Activated CD8-positive, alpha-beta memory T cell treated with anti-CD3 and anti-CD28 coated beads for 1 hour (primary cell): Measurements from ENCODE around the gene NT5C1B.
"Not testable (repeated sequence)": the region's sequence is repeated elsewhere in the genome, so short reads cannot be mapped to it uniquely, and the experiment has no call there.

ENCODE experiments used
- DNase-seq, 2 donors: peaks; one replicate each; pipeline ENCODE4 v3.0.0-alpha.2; 2020; ENCODE audit warnings: low read depth in 1 of 2; ENCODE audit errors: extremely low read depth in 1 of 2

NT5C1B gene

DNA sequence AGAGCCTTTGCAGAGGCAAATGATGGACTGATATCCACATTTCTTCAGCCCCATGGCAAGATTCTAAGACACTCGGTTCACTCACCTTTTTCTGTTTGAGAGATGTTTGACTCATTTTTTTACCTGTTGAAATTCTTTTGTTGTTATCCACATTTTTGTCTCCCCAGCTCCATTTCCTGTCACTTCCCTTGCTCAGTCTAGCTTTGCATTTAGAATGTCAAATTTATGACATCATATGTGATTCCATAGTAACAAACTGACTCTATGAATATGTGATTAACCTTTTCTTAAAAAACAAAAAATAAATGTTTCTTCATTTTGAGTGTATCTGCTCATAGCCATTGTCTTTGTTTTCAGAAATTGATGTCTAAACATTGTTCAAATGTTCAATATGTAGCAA, at the start of gene NT5C1B:
Gene NT5C1B, minus strand, starts transcription at position 216 of the 400 bp plus-strand sequence. Its CDS starts 101 bp downstream, at position 115.
- DNase-seq: no peak

DNA sequence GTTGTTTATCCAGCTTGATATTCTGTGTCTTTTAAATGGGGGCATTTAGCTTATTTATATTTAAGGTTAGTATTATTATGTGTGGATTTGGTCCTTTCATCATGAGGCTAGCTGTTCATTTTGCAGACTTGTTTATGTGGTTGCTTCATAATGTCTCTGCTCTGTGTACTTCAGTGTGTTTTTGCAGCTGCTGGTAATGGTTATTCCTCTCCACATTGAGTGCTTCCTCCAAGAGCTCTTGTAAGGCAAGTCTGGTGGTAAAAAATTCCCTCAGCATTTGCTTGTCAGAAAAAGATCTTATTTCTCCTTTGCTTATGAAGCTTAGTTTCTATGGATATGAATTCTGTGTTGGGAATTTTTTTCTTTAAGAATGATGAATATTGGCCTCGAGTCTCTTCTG, 47.8 kb upstream of the NT5C1B start:
- no peak for DNase-seq

DNA sequence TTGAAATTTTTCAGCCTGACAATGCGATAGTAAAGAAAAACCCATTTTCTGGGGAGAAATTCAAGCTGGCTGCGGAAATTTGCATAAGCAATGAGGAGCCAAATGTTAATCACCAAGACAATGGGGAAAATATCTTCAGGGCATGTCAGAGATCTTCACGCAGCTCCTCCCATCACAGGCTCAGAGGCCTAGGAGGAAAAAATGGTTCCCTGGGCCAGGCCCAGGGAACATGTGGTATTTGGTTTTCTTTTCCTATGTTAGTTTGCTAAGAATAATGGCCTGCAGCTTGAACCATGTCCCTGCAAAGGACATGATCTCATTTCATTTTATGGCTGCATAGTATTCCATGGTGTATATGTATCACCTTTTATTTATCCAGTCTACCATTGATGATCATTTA, 43.3 kb upstream of the NT5C1B start:
- DNase-seq: not testable (repeated sequence)

DNA sequence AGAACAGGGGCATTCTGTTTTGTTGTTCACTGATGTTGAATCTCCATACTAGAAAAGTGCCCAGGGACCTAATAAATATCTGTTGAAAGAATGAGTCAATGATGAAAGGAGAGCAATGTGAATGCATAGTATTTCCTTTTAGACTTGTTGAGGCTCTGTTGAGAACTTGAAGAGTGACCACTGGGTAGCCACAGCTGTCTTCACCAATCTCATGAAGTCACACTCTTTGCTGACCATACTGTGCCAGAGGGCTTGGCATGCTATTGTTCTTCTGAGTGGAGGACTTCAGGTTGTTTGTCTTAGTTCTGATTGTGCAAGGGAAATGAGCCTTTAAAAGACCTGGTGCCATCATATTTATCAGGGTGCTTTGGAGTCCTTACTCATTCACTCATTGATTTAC, 41.6 kb upstream of the NT5C1B start:
- DNase-seq: no peak

DNA sequence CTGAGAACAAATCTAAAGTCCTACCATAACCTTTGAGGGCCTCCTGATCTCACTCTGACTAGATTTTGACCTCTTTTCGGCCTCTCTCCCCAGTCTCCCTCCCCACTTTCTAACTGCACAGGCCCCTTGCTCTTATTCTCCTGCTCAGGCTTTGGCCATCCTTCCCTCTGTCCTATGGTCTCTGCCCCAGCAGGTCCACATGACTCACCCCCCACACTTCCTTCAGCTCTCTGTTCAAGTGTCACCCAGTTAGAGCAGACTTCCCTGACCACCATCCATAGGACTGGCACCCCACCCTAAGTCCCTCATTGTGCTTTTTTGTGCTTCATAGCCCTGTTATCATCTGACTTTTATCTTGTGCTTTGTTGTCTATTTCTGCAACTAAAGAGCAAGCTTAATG, 41.2 kb upstream of the NT5C1B start:
- no peak for DNase-seq

DNA sequence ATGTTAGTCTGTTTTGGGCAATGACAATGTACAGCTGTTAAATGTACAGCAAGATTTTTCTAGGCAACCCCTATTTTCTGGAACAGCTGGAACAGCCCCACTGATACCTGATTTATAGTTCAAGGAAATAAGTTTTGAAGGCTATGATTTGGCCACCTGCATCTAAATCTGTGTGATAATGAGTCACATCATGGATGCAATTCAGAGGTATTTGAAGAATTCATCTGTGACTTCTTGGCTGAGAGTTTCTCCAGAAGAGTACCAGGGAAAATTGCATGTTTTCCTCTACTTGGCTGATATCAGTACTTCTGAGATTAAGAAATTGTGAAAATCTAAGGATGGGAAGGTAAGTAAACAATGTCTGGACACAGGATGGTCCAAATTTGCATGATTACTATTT, 40.7 kb upstream of the NT5C1B start:
- DNase-seq: no peak

DNA sequence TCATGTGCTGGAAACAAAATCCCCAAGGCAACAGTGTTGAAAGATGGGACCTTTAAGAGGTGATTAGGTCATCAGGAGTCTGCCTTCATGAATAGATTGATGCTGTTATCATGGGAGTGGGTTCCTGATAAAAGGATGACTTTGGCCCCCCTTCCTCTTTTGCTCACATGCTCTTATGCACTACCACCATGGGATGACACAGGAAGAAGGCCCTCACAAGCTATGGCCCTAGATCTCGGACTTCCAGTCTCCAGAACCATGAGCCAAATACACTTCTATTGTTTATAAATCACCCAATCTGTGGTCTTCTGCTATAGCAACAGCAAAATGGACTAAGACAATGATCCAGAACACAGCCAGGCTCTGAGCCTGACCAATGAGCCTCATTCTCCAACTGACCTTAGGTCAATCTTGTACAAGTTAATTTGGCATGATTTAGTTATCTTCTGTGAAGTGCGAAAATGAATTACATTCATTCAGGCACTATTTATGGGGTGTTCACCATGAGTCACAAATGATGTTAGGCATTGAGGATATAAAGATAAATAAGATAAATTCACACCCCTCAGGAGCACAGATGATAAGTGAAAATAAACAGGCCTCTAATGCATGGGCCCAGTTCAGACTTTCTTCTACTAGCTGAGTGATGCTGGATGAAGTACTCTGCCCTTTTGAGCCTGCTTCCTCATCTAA, 37.7 kb upstream of the NT5C1B start:
- DNase-seq: no peak

DNA sequence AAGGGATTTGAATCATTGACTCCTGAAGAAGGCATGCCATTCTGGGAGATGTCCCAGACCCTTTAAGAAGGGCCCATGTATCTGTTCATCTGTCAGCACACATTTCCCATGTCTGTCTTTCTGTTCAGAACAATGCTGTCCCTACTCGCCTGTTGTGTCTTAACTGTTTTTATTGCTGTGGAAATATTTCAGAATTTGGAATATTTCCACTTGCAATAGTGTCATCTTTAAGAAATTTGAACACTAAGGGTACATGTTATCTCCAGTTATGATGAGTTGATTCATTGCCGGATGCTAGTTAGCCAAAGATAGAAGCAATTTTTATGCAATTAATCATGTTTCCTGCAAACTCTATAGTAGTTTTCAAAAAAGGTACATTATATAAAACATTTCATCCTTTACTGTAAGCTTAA, 36.9 kb upstream of the NT5C1B start:
- DNase-seq: no peak

DNA sequence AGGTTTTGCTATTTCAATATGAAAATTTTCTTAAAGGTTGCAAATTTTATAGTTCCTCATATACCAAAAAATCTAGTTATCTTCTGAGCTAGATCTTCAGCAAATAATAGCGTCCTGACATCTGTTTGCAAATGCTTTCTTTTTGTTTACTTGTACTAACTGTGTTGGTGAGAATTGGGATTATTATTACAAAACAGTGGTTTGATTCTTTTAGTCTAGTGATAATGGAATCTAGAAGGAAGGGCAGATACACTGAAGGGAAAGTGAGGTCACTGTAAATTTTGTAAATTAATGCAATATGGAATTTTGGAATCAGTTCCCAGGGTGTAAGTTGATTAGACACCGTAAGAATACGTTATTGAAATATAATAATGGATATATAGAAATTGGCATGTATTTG, 36.2 kb upstream of the NT5C1B start:
- DNase-seq: no peak

DNA sequence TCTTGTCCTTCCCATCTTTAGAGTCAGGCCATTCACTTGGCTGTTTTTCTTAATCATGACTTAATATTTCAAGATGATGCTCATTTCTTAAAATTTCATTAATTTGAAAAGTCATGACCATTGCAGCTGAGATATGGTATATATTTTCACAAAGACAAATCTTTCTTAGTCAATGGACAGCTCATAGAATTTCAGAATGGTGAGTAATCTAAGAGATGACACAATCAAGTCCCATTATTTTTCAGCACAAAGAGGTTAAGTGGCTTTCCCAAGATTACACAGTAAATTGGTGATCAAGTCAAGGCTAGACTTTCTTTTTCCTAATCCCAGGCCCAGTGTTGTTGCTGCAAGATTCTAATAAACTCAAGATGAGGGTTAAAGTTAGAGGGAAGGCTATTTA, 34.4 kb upstream of the NT5C1B start:
- DNase-seq: no peak

DNA sequence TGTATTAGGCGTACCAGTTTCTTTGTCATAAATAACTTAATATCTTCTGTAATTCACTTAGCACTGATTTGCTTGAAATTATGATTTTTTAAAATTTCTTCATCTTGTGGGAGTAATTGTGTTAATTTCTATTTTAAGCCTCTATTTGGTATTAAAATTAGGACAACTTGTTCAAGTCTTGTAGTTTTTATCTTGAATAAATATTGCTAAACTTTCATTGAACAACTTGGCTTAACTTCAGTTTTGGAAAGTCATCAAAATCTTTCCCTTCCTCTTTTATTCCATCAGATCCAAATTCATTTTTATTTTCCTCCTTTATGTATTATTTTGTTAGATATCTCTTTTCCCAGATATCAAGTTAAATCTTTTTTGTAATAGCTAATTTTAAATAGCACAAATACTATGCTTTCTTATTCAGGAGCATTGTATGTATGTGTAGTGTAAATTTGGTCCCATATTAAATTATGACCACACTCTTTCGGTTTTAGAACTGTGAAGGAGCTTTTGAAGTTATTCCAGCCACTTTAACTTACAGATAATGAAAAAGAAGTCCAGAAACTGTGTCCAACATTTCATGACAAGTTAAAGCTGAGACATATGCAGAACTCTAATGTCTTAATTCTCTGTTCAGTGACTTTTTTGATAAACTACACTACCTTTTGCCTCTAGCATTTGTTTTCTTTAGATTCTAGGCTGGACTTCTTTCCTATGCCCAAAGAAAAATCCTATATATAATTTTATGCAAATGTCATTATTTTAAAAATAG, 31.7 kb upstream of the NT5C1B start:
- DNase-seq: no peak

DNA sequence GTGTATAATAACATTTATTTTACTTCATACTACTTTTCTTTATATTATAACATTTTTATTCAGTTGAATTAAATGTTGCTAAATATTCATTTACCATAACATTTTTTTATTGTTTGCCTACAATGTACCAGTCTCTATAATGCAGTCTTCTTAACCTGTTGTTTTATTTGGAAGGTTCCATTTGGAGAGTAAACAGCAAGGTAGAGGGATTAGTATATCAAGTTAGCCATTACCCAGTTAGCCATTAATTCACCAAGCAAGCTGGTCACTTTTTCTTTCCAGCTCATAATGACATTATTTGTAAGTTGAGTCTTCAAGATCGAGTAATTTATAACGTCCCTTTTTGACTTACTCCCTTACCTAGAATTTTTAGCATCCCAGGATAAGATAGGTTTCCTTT, 29.7 kb upstream of the NT5C1B start:
- DNase-seq: no peak

DNA sequence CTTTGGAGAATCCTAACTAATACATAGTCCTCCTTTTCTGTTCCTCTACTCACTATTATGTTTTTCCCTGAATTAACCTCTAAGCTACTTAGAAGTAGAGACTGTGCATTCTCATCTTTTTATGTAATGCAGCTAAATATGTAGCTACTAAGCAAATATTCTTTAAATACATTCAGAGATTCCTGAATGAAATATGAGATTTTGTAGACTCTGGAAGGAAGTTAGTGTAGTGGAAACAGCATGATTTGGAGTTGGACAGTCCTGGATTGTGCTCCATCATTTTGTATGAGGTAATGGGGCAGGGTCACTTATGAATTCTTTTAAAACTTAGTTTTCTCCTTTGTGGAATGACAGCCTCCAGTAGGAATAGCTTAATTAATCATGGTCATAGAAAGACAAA, 24.7 kb upstream of the NT5C1B start:
- DNase-seq: no peak

DNA sequence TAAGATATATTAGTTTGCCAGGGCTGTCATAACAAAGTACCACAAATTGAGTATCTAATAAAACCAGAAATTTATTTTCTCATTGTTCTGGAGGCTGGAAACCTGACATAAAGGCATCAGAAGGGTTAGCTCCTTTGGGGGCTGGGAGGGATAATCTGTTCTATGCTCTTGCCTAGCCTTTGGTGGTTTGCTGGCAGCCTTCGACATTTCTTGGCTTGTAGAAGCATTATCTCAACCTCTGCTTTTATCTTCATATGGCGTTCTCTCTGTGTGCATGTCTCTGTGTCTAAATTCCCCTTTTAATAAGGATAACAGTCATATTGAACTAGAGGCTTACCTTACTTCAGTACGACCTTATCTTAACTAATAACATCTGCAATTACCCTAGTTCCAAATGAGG, 22.8 kb upstream of the NT5C1B start:
- DNase-seq: no peak

DNA sequence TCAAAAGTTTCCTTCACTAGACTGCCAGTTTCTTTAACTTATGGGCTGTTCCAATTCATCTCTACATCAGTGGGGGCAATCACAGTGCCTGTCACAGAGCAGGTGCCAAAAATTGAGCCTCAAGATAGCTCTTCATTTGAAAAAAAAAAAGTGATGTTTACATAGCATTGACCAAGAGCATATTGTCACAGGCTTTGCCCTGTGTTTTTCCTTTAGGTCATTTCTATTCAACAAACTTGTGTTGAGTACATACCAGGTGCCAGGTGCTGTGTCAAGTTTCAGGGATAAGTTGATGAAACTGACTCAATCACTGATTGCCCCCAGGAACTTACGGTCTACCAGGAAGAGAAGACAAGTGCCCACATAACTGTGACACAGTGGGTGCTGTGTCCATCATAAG, 22.2 kb upstream of the NT5C1B start:
- DNase-seq: no peak

DNA sequence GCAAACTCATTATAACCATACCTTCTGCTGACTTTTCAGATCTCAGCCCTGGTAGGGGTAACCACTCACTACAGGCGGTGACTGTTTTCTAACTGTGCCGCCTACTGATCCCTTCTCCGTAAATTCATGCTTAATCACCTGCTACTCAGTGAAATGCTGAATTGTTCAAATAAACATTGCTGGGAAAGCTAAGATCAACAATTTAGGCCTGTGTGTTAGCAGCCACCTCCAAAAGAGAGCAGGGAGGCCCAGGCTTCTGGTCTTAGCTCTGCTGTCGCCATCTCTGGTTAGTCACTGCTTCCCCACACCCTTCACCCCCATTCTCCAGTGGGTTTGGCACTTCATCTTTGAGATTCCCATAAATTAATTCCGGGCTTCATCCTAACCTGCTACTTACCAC, 21.8 kb upstream of the NT5C1B start:
- DNase-seq: no peak

DNA sequence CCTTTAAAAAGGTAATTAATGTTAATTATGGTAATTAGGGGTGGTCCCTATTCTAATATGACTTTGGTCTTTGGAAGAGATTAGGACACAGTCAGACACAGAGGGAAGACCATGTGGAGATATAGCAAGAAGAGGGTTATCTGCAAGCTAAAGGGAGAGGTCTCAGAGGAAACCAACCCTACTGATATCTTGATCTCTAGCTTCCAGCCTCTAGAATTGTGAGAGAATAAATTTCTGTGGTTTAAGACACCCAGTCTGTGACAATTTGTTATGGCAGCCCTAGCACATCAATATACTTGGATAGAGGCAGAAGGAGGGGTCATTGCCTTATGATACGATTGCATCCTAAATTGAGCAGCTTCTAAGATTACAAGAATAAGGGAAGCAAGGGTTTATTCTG, 21.3 kb upstream of the NT5C1B start:
- no peak for DNase-seq

DNA sequence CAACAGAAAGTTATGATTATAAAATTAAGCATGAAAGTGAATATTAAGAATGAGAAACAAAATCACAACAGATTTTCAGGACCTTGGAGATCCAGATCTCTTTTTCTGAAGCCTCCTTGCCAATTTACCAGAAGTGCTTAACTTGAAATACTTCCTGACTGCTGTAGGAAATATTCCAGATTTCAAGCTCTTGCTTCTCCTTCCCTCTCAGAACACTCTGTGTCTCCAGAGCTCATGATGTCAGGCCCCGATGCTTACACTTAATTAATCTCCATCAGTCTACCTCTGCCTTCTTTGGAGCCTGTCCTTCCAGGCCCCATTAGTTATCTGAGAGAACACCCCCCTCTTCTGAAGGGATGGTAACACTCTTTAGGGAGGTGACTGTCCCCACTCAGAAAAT, 20.7 kb upstream of the NT5C1B start:
- DNase-seq: no peak

DNA sequence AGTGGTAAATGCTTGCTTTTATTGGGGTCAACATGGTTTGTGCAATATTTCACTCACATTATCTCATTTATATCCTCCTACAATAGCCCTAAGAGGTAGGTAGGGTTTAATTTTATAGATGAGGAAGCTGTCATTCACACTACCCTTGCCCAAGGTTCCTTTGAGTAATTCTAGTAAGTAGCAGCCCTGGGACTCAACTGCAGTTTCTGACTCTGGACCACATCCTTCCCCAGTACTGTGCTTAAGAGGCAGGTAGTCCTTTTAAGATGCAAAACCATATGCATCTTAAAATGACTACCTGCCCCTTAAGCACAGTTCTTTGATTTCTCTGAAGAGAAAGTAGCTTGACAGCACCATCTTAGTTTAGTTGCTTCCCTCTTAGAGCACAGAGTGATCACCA, 15.7 kb upstream of the NT5C1B start:
- DNase-seq: no peak

DNA sequence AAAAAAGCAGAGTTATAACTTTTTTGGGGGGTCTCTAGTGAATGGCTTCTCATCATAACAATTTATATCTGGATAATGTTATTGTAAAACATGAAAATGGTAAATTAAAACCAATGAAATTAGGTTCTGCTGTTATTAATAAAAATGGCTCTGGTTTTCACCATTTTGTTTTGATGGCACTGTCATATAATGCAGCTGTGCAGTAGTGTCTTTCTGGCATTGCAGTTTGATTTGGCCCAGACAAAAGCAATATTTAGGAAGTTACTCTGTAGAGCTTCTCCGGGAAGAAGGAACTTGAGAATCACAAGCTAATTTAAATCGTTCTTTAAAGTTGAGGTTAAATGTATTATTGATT, 15.1 kb upstream of the NT5C1B start:
- DNase-seq: no peak

DNA sequence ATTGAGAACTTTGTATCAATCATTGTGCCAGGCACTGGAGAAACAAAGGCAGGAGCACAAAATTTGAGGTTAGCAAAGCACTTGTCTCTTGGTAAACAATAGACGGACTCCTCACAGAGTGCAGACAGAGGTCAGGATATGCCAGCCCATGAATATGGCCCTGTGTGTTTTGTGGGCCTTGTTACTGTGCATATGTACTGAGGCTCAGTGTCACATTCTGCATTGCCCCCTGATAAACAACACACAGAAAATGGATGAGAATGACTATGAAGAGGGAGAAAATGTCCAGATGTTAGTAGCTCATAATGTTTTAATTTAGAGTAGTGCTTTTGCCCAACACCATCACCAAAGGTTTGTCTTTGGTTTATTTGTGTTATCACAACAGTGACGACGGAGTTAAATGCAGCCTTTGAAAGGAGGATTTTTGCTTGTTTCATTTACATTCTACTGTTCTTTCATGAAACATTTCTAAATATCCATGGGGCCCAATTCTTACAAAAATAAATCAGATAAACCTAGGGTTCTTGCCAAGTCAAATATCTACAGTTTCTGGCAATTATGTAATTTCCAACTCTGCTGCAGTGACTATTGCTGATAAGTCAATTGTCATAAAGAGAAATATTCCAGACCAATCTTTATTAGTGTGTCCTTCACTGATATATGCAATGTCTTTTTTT, 14.6 kb upstream of the NT5C1B start:
- no peak for DNase-seq

DNA sequence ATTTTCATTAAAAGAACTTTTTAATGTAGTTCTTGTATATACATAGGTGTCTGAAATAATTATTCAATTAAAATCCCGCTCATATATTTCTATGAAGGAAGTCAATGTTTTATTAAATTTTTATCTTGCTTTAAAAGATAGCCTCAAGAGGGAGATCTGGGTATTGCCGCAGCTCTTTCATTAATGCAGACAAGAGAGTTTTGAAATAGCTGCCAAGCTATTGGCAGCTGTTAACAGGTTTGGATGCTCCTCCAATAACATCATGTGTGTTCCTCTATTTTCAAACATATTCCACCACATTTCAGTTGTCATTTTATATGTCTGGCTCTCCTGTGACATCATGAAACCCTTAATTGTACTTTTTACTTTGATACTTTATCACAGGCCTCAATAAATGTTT, 12.9 kb upstream of the NT5C1B start:
- DNase-seq: no peak
